ENCODE data around the gene SMIM13. TPM values are rescaled to one million over a fixed set of nuclear protein-coding genes. Genes with fewer than 3 reads are reported as not detected.

Gene SMIM13
- total RNA-seq, 1 experiment from 2014 or later, result 15.7 TPM

GRCh38 chr6:11055127-11055627 lies 38.5 kb upstream of the SMIM13 start:
- Histone ChIP-seq H3K9me3 (ENCODE audit: control insufficient read depth in 1 of 2, insufficient read depth in 1 of 2, low read depth in 1 of 2, low read length in 2 of 2) (no peaks in the 10 kb centered on the region), H3K9ac (ENCODE audit: low read length) (no peak overlapping the region), H3K4me3 (replicated peaks in 1 of 2; ENCODE audit: low read depth in 1 of 2, low read length in 2 of 2) (no peak overlapping the region), H2AFZ (ENCODE audit: low read depth, low read length, poor library complexity, severe bottlenecking) (peak overlapping the region; percentile 23), H3K4me2 (ENCODE audit: low read length) (no peak overlapping the region), H3K27me3 (ENCODE audit: insufficient read depth, low read length) (no peaks in the 10 kb centered on the region), H3K27ac (ENCODE audit: low read depth, low read length) (no peak overlapping the region), H3K4me1 (ENCODE audit: control insufficient read depth in 1 of 2, insufficient read depth in 2 of 2, low read length in 2 of 2) (peaks cover 7 to 11% of the 10 kb centered on the region in 2 experiments; a peak in 2 of 4 replicates), H4K20me1 (ENCODE audit: insufficient read depth) (no peaks in the 10 kb centered on the region), H3K36me3 (ENCODE audit: control insufficient read depth in 1 of 2, insufficient read depth in 2 of 2, low read length in 2 of 2) (no peaks in the 10 kb centered on the region), H3K79me2 (ENCODE audit: insufficient read depth, low read length) (no peaks in the 10 kb centered on the region), H3K9me2 (ENCODE audit: insufficient read depth) (no peaks in the 10 kb centered on the region)
- ATAC-seq (no peak), DNase-seq (ENCODE audit: low read depth, low spot score) (no peak)
- ChIA-PET CTCF (interaction anchor here (1.2 kb wide), 1 partner anchor 14 kb away, joined by 4 read pairs; no protein-coding TSS in a partner anchor), POLR2A (no interaction called here), RAD21 (ENCODE audit: low non-redundant PET in 1 of 2, low total read pairs in 2 of 2, uncharacterized antibody in 2 of 2, unreplicated experiment in 2 of 2) (no interaction called here)
- no TSS peak for BruUV-seq (replicated peaks)
- no peak for TF ChIP-seq CBX3 (IDR thresholded peaks at IDR 0.05; ENCODE audit: low read depth)
- no peak for TF ChIP-seq EZH2 (IDR thresholded peaks at IDR 0.05)
- no peak for TF ChIP-seq TCF7L2 (IDR thresholded peaks at IDR 0.05; ENCODE audit: borderline replicate concordance, extremely low read depth, insufficient read depth, insufficient read length)
- no peak for TF ChIP-seq REST (IDR thresholded peaks at IDR 0.05; ENCODE audit: low read depth)
- TF ChIP-seq POLR2AphosphoS5 (IDR thresholded peaks at IDR 0.05; ENCODE audit: low read depth, low read length), result no peak
- no peak for TF ChIP-seq POLR2A (IDR thresholded peaks at IDR 0.05; ENCODE audit: borderline replicate concordance, extremely low read depth, insufficient read depth, insufficient read length)
- TF ChIP-seq EZH2phosphoT487 (IDR thresholded peaks at IDR 0.05; ENCODE audit: borderline replicate concordance), result no peak
- no peak for TF ChIP-seq CTCF (IDR thresholded peaks at IDR 0.05 in 2 of 3, conservative IDR thresholded peaks at IDR 0.05 in 1 of 3; ENCODE audit: borderline replicate concordance in 1 of 3, insufficient read depth in 1 of 3, low read depth in 2 of 3, low read length in 2 of 3)
- no peak for TF ChIP-seq ZNF274 (IDR thresholded peaks at IDR 0.05; ENCODE audit: low read depth, low read length)
- no peak for TF ChIP-seq ZFX (IDR thresholded peaks at IDR 0.05)
- no peak for TF ChIP-seq CEBPB (IDR thresholded peaks at IDR 0.05; ENCODE audit: low read depth)
- TF ChIP-seq SP1 (IDR thresholded peaks at IDR 0.05; ENCODE audit: low read depth), result no peak
- TF ChIP-seq JUND (IDR thresholded peaks at IDR 0.05), result no peak
- intact Hi-C loops (cut with micrococcal nuclease), result no loop called here

All from HCT116 (cell line).